ENCODE data around the gene PLXDC1.

Gene PLXDC1

GRCh38 chr17:39084558-39084957 is 66.9 kb downstream of the PLXDC1 start:
- TF ChIP-seq CTCF (IDR thresholded peaks at IDR 0.05; ENCODE audit: control extremely low read depth, extremely low read depth, low read depth, missing control alignments): no peak
- ChIA-PET CTCF (no interaction called here), POLR2A (no interaction called here)
- no peak for DNase-seq (ENCODE audit: extremely low spot score)

GRCh38 chr17:39083270-39083669 is 68.2 kb downstream of the PLXDC1 start:
- CTCF ChIA-PET: interaction anchor here (0.9 to 1.5 kb wide), 2 partner anchors 22 to 100 kb away, joined by 3 to 4 read pairs; no protein-coding TSS in a partner anchor
- POLR2A ChIA-PET: no interaction called here
- DNase-seq (ENCODE audit: extremely low spot score): no peak
- no peak for TF ChIP-seq CTCF (IDR thresholded peaks at IDR 0.05; ENCODE audit: control extremely low read depth, extremely low read depth, low read depth, missing control alignments)

DNA sequence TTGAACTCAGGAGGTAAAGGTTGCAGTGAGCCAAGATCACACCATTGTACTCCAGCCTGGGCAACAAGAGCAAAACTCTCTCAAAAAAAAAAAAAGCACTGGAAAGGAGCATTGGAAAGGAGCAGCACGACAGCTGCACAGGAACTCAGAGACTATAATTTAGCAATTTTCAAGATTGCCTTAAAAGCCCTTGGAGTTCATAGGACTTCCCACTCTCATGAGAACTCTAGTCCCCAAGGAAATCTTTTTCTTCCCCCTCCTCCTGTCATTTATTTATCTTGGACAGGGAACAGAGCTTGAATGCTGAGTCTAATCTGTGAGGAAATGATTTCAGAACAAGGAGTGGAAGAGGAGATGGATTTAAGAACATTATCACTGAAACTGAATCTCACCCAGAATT is 69.0 kb downstream of the PLXDC1 start:
- TF ChIP-seq CTCF (IDR thresholded peaks at IDR 0.05; ENCODE audit: control extremely low read depth, extremely low read depth, low read depth, missing control alignments): no peak
- no peak for DNase-seq (ENCODE audit: extremely low spot score)
- CTCF ChIA-PET: interaction anchor here (0.9 to 1.5 kb wide), 4 partner anchors 17 to 100 kb away, joined by 3 to 4 read pairs (median 3); no protein-coding TSS in a partner anchor
- POLR2A ChIA-PET: no interaction called here

DNA sequence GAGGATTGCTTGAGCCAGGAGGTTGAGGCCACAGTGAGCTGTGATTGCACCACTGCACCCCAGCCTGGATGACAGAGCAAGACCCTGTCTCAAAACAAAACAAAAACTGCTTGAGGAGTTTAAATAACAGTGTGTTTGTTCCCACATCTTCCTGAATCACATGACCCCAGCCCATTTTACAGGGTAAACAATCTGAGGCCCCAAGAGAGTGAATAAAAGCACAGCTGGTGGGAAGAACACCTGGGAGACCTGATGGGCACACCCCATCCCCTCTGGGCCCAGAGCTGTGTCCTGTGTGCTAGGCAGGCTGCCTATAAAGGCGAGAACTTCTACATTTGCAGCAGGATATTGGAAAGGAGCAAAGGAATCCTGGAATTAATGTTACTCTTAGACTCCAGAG is 69.6 kb downstream of the PLXDC1 start:
- POLR2A ChIA-PET: no interaction called here
- CTCF ChIA-PET: interaction anchor here (1.0 to 1.5 kb wide), 3 partner anchors 17 to 99 kb away, joined by 3 read pairs; no protein-coding TSS in a partner anchor
- TF ChIP-seq CTCF (IDR thresholded peaks at IDR 0.05; ENCODE audit: control extremely low read depth, extremely low read depth, low read depth, missing control alignments): no peak
- DNase-seq (ENCODE audit: extremely low spot score): no peak

DNA sequence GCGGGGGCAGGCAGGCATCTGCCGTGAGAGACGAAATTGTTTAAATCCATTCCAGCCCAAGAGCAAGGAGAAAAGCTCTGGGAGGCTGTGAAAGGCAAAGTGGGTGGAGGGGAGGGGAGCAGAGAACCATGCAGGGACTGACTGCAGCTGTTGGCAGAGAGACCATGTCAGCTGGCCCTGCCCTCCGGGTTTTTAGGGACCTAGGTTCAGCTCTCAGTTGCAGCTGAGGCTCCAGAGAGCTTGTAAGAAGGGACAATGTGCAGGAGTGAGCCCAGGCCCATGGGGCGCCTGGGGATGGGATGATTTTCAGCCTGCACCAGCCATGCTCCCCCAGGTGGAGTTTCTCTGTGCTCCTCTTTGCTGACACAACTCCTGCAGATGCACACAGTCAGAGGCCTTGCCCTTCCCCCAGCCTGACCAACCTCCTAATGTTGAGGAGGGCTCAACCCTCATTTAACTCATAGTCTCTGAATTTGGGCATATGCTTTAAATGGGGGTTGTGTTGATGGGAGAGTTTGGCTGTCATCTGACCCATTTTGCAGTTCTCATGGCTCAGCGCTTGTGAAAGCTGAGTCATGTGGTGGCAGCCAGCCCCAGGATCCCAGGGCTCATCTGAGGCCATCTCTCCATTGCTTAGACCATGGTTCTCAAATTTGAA is 70.9 kb downstream of the PLXDC1 start:
- DNase-seq (ENCODE audit: extremely low spot score): no peak
- POLR2A ChIA-PET: no interaction called here
- TF ChIP-seq CTCF (IDR thresholded peaks at IDR 0.05; ENCODE audit: control extremely low read depth, extremely low read depth, low read depth, missing control alignments): no peak
- CTCF ChIA-PET: interaction anchor here (1.0 to 2.1 kb wide), 2 partner anchors 17 to 72 kb away, joined by 3 to 7 read pairs; no protein-coding TSS in a partner anchor

DNA sequence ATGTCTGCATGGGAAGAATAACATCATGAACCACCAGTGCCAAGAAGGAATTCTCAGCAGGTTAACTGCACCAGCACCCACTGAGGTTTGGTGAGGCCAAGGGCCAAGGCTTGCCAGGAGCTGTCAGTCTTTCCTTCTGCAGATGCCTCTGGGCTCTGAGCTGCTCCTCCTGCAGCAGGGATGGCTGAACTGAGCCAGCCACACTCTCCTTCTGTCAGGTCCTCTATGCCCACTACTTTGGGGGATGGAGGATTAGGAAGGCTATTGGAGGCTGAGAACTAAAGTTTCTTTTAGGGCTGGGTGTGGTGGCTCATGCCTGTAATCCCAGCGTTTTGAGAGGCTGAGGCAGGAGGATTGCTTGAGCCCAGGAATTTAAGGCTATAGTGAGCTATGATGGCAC is 71.6 kb downstream of the PLXDC1 start:
- TF ChIP-seq CTCF (IDR thresholded peaks at IDR 0.05; ENCODE audit: control extremely low read depth, extremely low read depth, low read depth, missing control alignments): no peak
- ChIA-PET POLR2A (no interaction called here), CTCF (interaction anchor here (1.0 to 2.1 kb wide), 2 partner anchors 16 to 73 kb away, joined by 3 to 7 read pairs; no protein-coding TSS in a partner anchor)
- no peak for DNase-seq (ENCODE audit: extremely low spot score)

Measured in GM10248 (cell line).